HG02763 (cell line): Measurements from ENCODE around the gene MAN2A2.

Experiments
- ATAC-seq: cut with Tn5 transposase; IDR thresholded peaks from one replicate; pipeline ENCODE4 v1.9.1; 2021; ENCODE audit warnings: mild to moderate bottlenecking, moderate library complexity; ENCODE audit not compliant: unreplicated experiment

The MAN2A2 gene

DNA sequence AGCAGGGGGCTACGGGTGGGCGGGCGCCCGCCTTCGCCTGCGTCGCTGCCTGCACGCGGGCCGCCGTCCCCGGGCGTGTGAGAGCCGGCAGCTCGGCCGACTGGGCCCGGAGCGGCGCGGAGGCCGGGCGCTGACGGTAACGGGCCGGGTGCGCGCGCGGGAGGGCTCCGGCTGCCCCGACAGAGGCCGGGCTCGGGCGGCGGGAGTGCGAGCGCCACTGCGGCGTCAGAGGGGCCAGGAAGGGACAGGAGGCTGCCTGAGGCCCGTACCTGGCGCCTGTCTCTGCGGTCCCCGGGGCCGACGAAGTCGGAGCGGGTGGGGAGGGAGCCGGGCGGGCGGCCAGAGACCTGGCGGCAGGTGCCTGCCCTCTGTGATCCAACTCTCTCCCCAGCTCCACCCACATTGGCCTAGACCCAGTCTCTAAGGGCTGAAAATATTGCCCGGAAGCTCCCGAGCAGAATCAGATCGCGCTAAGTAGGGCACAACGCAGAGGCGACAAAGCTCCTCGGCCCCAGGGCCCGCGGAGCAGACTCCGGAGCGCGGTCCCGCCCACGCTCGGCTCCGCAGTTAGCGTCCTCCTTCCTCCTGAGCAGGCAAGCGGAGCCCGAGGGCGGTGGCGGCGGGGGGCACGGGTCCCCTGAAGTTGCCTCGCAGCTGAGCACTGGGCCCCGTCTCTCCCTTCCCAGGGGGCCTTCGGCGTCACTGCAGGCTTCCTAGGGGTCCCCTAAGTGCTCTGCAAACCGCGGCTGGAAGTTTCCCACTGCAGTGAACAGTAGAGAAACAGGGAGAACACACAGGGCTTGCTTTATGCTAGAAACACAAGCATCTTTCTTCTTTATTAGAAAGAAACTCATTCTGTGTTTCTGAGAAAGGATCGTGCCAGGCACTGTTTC, at the start of gene MAN2A2:
Gene MAN2A2, plus strand, starts transcription at position 463 of the 893 bp plus-strand sequence. CDS start 906 bp downstream, outside the sequence.
- peak; percentile 41 for ATAC-seq

DNA sequence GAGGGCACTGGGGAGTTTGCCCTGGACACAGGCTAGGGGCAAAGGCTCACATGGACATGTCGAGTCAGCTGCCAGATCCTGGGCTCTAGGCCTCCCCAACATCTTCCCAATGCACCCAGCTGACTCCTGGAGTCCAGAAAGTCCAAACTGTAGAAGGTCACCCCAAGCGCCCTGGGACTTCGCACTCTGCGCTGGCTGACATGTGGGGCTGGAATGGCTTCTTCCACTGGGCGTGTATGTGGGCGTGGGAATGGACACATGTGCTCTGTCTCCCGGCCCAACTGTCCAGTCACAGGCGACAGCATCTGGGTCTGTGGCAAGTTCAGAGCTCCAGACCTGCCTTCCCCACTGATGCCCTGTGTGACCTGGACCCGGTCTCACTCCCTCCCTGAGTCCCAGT, 48.0 kb upstream of the MAN2A2 start:
- ATAC-seq, result no peak

DNA sequence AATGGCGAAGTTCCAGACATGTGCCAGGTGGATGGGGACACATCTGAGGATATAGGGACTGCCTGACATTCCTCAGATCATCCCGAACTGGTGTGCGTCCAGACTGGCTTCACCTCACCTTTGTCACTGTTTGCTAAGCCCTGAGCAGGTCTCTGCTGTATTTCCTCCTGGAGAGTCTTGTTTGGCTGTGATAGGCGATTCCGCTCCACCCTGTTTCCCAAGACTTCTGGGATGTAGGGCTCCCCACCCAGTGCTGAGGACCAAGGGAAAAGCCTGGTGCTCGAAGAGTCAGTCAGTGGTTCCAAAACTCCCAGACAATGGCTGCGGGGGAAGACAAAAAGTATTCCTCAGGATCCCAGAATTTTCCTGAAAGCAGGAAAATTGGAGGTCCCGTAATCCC, 45.8 kb upstream of the MAN2A2 start:
- no peak for ATAC-seq

DNA sequence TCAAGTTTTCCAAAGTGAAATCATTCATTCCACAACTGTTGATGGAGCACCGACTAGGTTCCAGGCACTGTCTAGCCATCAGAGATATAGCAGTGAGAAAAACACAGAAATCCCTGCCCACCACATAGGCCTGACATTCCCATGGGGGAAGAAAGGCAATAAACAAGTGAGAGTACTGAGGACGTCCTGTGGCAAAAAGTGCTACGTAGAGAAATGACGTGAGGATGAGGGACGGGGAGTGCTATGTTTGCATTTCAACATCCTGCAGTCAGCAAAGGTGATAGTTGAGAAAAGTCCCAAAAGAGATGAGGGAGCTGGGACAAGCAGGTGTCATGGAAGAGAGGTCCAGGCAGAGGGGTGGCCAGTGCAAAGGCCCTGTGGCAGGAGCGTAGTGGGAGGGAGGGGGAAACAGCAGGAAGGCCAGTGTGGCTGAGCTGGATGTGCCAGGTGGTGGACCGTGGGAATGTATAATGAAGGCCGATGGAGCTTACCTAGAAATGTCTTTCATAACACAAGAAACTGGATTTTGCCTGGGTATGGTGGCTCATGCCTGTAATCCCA, 45.1 kb upstream of the MAN2A2 start:
- no peak for ATAC-seq

DNA sequence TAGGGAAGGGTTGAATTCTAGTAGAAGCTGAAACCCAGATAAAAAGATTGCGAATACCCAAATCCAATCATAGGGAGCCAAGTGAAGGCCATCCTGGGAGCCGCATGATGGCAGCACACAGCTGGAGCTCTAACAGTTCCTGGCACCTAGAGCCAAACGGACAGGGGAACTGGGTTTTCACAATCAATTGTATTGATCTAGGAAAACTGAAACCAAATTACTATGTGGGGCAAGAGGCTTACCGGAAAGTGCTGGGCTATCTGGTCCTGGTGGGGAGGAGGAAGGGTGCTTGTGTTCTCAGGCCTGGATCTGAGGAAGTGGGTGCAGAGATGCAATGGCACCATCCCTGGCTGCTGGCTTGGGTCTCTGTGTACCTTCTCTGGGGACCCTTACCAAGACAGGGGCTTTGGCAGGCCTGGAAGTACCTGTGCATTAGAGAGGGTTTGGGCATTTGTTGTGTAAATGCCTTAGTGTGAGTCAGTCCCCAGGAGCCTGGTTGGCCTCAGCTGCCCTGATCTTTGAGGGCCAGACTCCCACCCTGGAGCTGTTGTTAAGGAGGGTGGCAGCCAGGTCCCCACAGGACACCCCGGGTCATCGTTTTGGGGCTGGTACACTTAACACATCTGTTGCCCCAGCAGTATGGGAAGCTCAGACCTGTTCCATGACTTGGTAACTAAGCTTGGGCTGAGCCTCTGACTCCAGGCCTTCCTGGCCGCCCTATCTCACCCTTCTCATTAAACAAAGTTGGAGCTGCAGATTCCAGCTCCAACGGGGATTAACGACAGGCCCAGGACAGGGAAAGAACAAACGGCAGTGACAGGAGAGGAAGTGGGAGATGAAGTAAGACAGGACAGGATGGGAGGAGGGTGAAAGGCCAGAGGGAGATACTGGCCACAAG, 43.6 kb upstream of the MAN2A2 start:
- no peak for ATAC-seq

DNA sequence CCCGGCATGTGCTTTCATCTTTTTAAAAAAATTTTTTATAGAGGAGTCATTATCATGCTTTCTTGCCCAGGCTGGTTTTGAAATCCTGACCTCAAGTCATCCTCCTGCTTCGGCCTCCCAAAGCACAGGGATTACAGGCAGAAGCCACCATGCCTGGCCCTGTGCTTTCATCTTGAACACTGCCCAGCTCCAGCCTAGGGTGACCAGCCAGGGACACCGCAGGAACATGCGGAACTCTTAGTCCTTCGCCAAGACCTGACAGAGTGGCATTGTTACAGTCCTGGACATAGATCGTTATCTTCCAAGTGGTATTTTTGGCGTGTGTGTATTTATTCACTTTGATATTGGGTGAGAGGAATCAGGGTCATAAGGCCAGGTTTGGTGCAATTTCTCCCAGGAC, 42.7 kb upstream of the MAN2A2 start:
- ATAC-seq, result no peak

DNA sequence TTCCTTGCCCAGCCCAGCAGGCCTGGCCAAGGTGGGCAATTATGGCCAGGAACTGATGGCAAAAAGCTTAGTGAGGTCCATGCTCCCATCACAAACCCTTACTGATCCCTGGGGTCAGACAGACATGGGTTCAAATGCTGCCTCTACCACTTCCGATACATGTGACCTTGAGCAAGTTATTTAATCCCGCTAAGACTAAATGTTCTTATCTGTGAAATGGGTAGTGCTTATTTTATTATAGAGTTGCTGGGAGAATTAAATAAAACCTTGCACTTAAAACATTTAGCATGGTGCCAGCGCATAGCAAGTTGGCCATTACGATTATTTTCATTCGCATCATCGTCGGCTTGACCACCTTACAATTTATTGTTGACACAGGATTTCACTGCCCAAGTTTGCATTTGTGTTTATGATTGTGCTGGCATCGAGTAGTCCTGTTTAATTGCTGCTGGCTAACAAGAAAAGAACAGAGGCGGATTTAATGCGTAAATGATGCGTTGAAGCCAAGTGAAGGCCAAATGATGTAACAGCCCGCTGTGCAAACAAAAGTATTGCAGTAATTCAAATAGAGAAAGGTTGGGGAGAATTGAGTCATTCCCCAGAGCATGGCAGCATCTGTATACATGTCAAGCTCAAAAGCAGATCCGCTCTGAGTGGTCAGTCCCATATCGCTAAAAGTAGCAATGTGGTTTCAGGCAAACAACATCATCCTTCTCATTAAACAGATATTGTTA, 42.0 kb upstream of the MAN2A2 start:
- ATAC-seq, result no peak

DNA sequence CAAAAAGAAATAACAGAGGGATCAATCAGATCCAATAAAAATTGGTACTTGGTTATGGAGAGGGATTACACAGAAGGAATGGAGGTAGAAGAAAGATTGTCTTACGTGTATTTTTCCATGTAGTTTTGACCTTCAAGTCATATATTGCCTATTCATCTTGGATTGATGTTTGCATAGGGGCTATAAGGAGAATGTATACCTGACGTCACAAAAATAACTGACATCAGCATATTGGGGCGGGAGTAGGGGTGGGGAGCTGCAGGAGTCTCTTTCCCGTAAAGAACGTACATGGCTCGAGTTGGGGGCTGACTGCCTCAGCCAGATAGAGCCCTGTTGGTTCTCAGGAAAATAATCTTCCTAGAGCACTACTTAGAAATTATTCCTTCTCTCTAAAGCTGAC, 40.6 kb upstream of the MAN2A2 start:
- ATAC-seq, result no peak

DNA sequence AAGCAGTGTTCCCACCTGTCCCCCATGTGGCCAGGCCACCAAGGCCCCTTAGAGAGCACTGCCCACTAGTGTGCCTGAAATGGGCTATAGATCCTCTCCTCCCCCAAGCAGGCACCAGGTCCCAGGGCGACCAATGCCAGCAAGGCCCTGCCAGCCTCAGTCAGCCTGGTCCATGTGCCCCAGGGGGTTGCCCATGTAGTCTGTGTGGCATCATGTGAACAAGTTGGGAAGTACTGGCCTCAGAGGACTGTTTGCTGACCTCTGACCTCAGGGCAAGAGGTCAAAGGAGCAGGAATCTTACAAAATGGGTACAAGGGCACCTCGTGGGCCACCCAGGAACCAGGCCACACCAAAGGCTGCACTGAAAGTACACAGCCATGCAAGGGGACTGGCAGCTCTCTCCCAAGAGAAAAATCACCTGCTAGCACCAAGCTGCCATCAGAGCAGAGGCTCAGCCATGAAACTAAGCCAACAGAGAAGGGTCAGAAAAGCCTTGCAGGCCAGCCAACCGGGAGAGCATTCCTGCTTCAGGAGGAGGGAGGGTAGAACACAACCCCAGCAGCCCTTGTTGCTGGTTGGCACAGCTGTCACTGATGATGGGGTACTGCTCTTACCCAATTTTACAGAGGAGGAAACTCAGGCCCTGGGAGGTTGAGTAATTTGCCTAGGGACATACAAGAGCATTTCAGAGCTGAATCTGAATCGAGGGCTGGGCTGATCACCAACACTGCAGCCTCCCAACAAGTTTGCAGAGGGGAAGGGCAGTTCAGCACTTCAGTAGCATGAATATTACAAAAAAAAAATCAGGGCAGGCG, 39.9 kb upstream of the MAN2A2 start:
- ATAC-seq, result no peak

DNA sequence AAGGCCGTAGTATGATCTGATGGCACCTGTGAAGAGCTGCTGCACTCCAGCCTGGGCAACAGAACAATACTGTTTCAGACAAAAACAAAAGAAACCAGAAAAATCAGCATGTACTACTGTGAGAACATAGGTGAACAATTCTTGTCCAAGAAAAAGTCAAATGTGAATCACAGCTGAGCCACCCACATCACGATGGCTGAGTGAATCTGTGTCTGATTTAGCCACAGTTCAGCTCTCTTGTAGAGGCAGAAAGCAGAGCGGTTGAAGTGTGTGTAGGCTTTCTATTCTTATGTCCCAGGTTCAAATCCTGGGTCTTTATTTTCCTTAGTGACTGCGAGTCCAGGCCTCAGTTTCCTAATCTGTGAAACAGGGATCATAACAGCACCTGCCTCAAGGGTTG, 39.1 kb upstream of the MAN2A2 start:
- no peak for ATAC-seq

DNA sequence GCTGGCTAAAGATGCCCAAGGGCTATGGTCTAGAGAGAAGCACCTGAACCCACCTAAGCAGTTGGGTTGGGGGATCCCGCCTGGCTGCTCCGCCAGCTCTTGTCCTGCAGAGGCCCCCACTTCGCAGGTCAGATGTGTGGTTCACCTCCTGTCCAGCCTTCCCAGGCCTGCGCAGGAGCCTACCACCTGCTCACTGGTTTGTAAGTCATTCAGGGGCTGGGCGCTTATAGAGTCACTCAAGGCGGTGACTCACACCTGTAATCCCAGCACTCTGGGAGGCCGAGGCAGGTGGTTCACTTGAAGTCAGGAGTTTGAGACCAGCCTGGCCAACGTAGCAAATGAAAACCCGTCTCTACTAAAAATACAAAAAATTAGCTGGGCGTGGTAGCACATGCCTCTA, 38.6 kb upstream of the MAN2A2 start:
- no peak for ATAC-seq

DNA sequence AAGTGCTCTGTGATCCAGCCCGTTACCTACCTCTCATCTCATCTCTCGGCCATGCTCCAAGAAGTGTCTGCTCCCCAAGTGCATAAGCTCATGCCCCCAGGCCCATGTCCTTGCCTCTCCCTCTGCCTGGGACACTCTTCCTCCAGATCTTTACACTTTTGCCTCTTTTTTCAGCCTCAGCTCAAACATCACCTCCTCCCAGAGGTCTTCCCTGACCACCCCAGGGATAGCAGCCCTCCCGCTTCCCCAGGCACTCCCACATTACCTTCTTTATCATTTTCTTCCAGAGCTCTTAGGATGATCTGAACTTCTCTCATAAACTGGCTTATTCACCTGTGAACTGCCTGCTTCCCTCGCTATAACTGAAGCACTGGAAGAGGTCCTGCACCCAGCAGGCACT, 37.4 kb upstream of the MAN2A2 start:
- no peak for ATAC-seq

DNA sequence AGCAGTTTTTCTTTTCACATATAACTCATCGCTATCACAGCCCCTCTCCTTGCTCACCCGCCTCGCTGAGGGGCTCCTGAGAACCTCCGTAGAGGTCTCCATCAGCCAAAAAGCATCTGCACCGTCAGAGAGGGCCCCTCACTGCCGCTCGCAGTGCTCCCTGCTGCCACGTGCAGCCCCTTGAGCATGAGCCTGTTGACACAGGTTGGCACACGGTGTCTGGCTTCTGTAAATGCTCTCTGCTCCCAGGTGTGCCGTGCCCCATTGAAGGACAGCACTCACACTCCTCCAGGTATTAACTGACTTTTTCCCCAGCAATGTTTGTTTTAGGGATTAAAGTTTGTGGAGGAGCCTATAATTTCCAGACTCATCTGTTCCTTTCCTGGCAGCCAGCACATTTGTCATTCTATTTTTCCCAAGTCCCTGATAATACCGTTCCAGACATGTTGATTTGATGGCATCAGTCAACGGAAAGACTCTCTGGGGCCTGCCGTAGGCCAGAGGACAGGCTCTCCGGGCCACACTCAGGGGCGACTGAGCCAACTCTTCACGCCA, 36.9 kb upstream of the MAN2A2 start:
- no peak for ATAC-seq

DNA sequence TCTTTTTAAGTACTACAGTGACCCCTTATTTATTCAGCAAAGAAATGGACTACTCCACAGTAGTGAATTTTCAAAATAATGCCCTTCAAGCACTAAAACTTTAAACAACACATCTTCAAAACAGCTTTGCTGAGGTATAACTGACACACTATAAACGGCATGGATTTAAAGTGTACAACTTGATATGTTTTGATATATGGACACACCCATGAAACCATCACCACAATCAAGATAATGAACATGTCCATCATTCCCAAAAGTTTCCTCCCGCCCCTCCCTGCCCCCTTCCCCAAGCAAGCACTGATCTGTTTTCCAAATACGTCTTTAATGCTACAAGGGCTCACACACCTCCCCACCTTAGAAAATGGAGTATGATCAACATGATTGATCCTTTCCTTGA, 36.3 kb upstream of the MAN2A2 start:
- ATAC-seq, result no peak

DNA sequence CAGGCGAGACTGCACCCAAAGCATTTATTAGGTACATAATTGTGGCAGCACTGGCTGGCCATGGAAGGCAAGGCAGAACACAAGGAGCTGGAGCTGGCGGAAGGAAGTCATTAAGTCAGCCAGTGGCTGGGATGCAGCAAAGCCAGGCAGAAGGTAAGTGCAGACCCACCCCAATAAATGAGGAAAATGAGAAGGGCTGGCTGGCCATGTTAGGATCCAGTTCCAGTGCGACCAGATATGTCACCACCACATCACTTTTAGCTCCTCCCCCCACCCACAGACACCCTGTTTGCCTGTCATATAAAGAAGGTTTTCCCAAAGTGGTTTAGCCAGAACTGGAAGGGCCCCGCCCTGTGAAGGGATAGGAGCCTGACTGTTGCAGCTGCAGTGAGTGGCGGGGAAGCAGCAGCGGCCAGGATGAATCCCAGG, 34.8 kb upstream of the MAN2A2 start, which contains the start of gene FURIN:
Gene FURIN, plus strand, starts transcription at position 328 of the 429 bp plus-strand sequence. CDS start 7,153 bp downstream, outside the sequence.
- no peak for ATAC-seq

DNA sequence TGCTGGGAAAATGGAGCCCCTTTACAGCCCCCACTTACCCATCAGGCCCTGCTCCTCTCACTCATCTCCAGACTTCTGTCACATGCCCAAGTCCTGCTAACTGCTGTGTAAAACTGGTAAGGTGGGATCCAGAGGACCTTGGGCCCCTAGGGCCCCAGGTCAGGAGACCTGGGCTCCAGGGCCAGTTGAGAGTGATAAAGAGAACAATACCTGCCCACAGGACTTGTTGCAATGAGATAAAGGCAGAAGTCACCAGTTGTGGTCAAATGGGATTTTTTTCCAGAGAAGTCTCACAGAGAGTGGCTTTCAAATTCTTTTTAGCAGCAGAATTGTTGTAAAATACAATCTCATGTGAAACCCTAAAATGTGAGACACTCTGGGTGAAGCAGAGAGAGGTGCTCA, 34.0 kb upstream of the MAN2A2 start:
- no peak for ATAC-seq

DNA sequence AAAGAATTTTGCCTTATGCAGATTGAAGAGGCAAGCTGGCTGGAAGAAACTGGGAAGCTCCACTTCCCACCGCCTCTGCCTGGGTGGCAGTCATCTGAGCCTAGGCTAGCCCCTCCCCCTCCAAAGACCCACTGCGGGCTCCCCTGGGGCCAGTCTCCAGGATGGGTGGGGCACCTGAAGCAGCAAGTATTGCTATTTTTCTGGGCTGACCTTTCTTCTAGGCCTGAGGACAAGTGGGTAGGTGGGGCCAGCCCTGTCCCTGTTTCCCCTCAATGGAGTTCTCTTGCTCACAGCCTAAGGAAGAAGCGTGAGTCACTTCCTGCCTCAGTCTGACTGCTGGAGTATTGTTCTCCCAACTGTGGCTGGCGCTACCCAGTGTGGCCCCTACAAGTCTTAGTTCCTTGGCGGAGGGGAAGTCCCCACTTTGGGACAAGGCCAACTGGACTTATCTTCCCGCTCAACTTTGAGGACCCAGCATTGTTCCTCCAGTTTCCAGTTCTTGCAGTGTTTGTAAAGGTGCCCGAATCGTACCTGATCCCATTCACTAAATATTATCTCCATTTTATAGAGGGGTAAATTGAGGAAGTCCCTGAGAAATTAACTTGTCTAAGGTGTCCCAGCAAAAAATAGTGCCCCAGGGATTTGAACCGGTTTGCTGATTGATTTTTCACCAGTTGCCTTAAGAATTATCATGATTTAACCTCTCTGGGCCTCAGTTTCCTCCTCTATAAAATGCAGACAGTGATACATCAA, 33.3 kb upstream of the MAN2A2 start:
- no peak for ATAC-seq

DNA sequence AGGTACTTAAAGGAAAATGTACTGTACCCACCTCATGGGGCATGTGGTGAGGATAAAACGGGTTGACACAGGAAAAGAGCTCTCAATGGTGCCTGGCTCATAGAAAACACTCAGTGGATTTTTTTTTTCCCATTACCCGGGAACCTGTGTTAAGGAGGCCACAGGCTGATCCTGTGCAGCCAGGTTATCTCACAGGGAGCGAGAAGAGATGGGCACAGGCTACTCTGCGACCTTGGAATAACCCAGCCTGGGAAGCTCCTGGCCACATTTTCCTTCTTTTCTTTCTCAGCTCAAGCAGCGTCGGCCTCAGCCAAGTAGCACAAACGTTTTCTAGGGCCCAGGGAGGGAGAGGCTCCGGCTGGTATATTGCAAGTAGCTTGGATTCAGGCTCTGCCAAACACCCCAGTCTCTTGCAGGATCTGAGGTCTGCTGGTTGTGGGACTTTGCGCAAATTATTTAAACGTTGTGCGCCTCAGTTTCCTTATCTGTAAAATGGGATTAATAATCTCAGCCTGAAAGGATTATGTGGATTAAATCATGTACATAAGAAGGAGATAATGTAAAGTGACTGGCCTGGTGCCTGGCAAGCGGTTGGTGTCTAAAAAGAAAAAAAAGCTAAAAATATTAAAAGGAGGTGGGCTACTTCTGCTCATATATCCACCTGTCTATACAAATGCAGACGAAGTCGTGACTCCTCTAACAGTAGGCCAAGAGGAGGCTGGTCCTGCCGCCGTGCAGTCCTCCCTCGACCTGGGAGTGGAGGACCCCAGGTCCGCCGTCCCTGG, 32.6 kb upstream of the MAN2A2 start:
- ATAC-seq, result no peak
